Neuronal stem cell (in vitro differentiated cells): ENCODE results near the gene SEMA7A.

Source experiments
- DNase-seq: peaks from one replicate; pipeline ENCODE4 v3.0.0-alpha.2; 2013; ENCODE audit warnings: low spot score
- H2AFZ ChIP-seq: one replicate; pipeline ENCODE4 v1.6.1; 2013; ENCODE audit warnings: mild to moderate bottlenecking, low read length, inconsistent platforms
- H2AK5ac ChIP-seq: 2 replicates; pipeline ENCODE4 v1.6.1; 2013; ENCODE audit warnings: low read depth, mild to moderate bottlenecking, inconsistent platforms, low read length, moderate library complexity, mixed read lengths
- H2BK120ac ChIP-seq: 2 replicates; pipeline ENCODE4 v1.6.1; 2013; ENCODE audit warnings: low read depth, mild to moderate bottlenecking, inconsistent platforms, low read length, moderate library complexity, mixed read lengths
- H2BK12ac ChIP-seq: one replicate; pipeline ENCODE4 v1.6.1; 2013; ENCODE audit warnings: low read length, inconsistent platforms
- H2BK15ac ChIP-seq: 2 replicates; pipeline ENCODE4 v1.6.1; 2013; ENCODE audit warnings: mild to moderate bottlenecking, low read length, inconsistent platforms, mixed read lengths
- H2BK5ac ChIP-seq: one replicate; pipeline ENCODE4 v1.6.1; 2013; ENCODE audit warnings: inconsistent platforms, mild to moderate bottlenecking, low read length, moderate library complexity
- H3K14ac ChIP-seq: one replicate; pipeline ENCODE4 v1.6.1; 2013; ENCODE audit warnings: low read length, inconsistent platforms
- H3K18ac ChIP-seq: 2 replicates; pipeline ENCODE4 v1.6.1; 2013; ENCODE audit warnings: low read length, inconsistent platforms
- H3K23ac ChIP-seq: 2 replicates; pipeline ENCODE4 v1.6.1; 2013; ENCODE audit warnings: low read depth, mild to moderate bottlenecking, mixed read lengths, low read length, inconsistent platforms; ENCODE audit not compliant: poor library complexity
- H3K27ac ChIP-seq: replicated peaks from 3 replicates; pipeline ENCODE4 v1.5.1; 2013; ENCODE audit warnings: low read length, inconsistent platforms
- H3K27me3 ChIP-seq, 3 experiments: 2 replicates each; pipeline ENCODE4 v1.6.1; 2013; ENCODE audit warnings: low read length in 3 of 3, mild to moderate bottlenecking in 2 of 3, inconsistent platforms in 1 of 3, low read depth in 1 of 3, mixed read lengths in 1 of 3, moderate library complexity in 1 of 3; ENCODE audit not compliant: control insufficient read depth in 3 of 3, insufficient read depth in 3 of 3
- H3K36me3 ChIP-seq, 2 donors: replicated peaks in 1 of 2; 2 replicates each; pipeline ENCODE4 v1.6.1; 2013; ENCODE audit warnings: low read length in 2 of 2; ENCODE audit not compliant: control insufficient read depth in 2 of 2, insufficient read depth in 2 of 2
- H3K4ac ChIP-seq: 2 replicates; pipeline ENCODE4 v1.6.1; 2013; ENCODE audit warnings: inconsistent platforms, mild to moderate bottlenecking, low read length, moderate library complexity
- H3K4me1 ChIP-seq, 2 donors: 1 replicate in 1 of 2; 2 replicates in 1 of 2; pipeline ENCODE4 v1.6.1; 2013; ENCODE audit warnings: low read length in 2 of 2, low read depth in 1 of 2; ENCODE audit not compliant: control insufficient read depth in 2 of 2, insufficient read depth in 1 of 2
- H3K4me2 ChIP-seq: one replicate; pipeline ENCODE4 v1.6.1; 2013; ENCODE audit warnings: mild to moderate bottlenecking, low read length, inconsistent platforms; ENCODE audit not compliant: insufficient read depth, poor library complexity, severe bottlenecking
- H3K4me3 ChIP-seq, 2 donors: 2 replicates each; pipeline ENCODE4 v1.5.1; 2013; ENCODE audit warnings: low read length in 2 of 2, mild to moderate bottlenecking in 2 of 2, inconsistent platforms in 1 of 2, moderate library complexity in 1 of 2
- H3K79me1 ChIP-seq: one replicate; pipeline ENCODE4 v1.6.1; 2013; ENCODE audit warnings: low read depth, mild to moderate bottlenecking, inconsistent platforms, low read length, moderate library complexity
- H3K9ac ChIP-seq: one replicate; pipeline ENCODE4 v1.6.1; 2013; ENCODE audit warnings: mild to moderate bottlenecking, low read depth, low read length, inconsistent platforms; ENCODE audit not compliant: poor library complexity
- H3K9me3 ChIP-seq, 2 donors: replicated peaks in 1 of 2; 2 replicates each; pipeline versions ENCODE3 to v1.6.1; 2013; ENCODE audit warnings: low read length in 2 of 2, mild to moderate bottlenecking in 2 of 2, inconsistent platforms in 1 of 2, low read depth in 1 of 2, mixed read lengths in 1 of 2, moderate library complexity in 1 of 2; ENCODE audit not compliant: control insufficient read depth in 2 of 2, insufficient read depth in 1 of 2
- H4K8ac ChIP-seq: one replicate; pipeline ENCODE4 v1.6.1; 2013; ENCODE audit warnings: low read depth, mild to moderate bottlenecking, inconsistent platforms, low read length, moderate library complexity
- H4K91ac ChIP-seq: one replicate; pipeline ENCODE4 v1.6.1; 2013; ENCODE audit warnings: low read length, low read depth, mild to moderate bottlenecking, inconsistent platforms; ENCODE audit not compliant: poor library complexity
- WGBS, 2 donors: extraction: QIAGEN DNeasy Blood & Tissue Kit; methylation state at CpG; one replicate each; pipeline ENCODE4 v1.1.7; 2013; ENCODE audit warnings: missing lambda C conversion rate in 2 of 2, mixed read lengths in 1 of 2; ENCODE audit not compliant: insufficient read length in 2 of 2, insufficient replicate concordance in 1 of 2; ENCODE audit errors: extremely low coverage in 2 of 2; 5-methylcytosine and 5-hydroxymethylcytosine counted together

The SEMA7A gene

GRCh38 chr15:74414603-74415338 is 19.0 kb downstream of the SEMA7A start:
- no CpG with 5 or more reads among the region's 12 CpGs for WGBS, 2 donors
- Histone ChIP-seq H3K9ac (no peak overlapping the region), H3K27me3 (no peaks in the 10 kb centered on the region), H2BK5ac (no peak overlapping the region), H3K4ac (no peak overlapping the region), H3K14ac (no peak overlapping the region), H3K4me2 (no peak overlapping the region), H3K4me3 (no peak overlapping the region), H2AFZ (no peak overlapping the region), H2BK15ac (no peak overlapping the region), H3K27ac (no peak overlapping the region), H2AK5ac (no peak overlapping the region), H3K18ac (peak overlapping the region; percentile 42), H4K91ac (no peak overlapping the region), H2BK12ac (no peak overlapping the region), H3K79me1 (peaks cover 2% of the 10 kb centered on the region), H3K4me1 (peaks cover 0 to 4% of the 10 kb centered on the region in 2 donors), H3K36me3 (peaks cover 19 to 20% of the 10 kb centered on the region in 2 donors), H3K23ac (no peak overlapping the region), H4K8ac (no peak overlapping the region), H3K9me3 (no peaks in the 10 kb centered on the region), H2BK120ac (no peak overlapping the region)
- no peak for DNase-seq

- H4K91ac ChIP-seq = no peak overlapping the region
- no peak overlapping the region for H3K18ac ChIP-seq
- no peak overlapping the region for H3K4ac ChIP-seq
- no peak overlapping the region for H3K4me2 ChIP-seq
- H4K8ac ChIP-seq = no peak overlapping the region
- H2BK120ac ChIP-seq = no peak overlapping the region
- H2BK12ac ChIP-seq = no peak overlapping the region
- no peak overlapping the region for H2BK5ac ChIP-seq
- H3K23ac ChIP-seq = no peak overlapping the region
- peaks cover 0 to 4% of the 10 kb centered on the region in 2 donors for H3K4me1 ChIP-seq
- H3K27ac ChIP-seq = no peak overlapping the region
- no peak overlapping the region for H2AK5ac ChIP-seq
- H2AFZ ChIP-seq = no peak overlapping the region
- no peak overlapping the region for H2BK15ac ChIP-seq
- H3K36me3 ChIP-seq = peaks cover 19 to 20% of the 10 kb centered on the region in 2 donors
- no peak overlapping the region for H3K4me3 ChIP-seq
- no peaks in the 10 kb centered on the region for H3K79me1 ChIP-seq
- no peaks in the 10 kb centered on the region for H3K9me3 ChIP-seq
- no peak for DNase-seq
- whole genome bisulfite sequencing, 2 donors = no CpG with 5 or more reads among the region's 5 CpGs
- no peak overlapping the region for H3K9ac ChIP-seq
- no peak overlapping the region for H3K14ac ChIP-seq
- no peaks in the 10 kb centered on the region for H3K27me3 ChIP-seq
These were observed 19.6 kb downstream of the SEMA7A start for GRCh38 chr15:74414081-74414580.

GRCh38 chr15:74413350-74414080 is 20.2 kb downstream of the SEMA7A start:
- DNase-seq = no peak
- Histone ChIP-seq H2BK5ac (no peak overlapping the region), H3K18ac (no peak overlapping the region), H3K9me3 (no peaks in the 10 kb centered on the region), H2BK12ac (no peak overlapping the region), H3K4ac (no peak overlapping the region), H2AK5ac (no peak overlapping the region), H3K14ac (no peak overlapping the region), H3K36me3 (peaks cover 19 to 20% of the 10 kb centered on the region in 2 donors), H3K4me2 (no peak overlapping the region), H4K8ac (no peak overlapping the region), H3K9ac (no peak overlapping the region), H4K91ac (no peak overlapping the region), H3K27ac (no peak overlapping the region), H2BK15ac (no peak overlapping the region), H2BK120ac (no peak overlapping the region), H3K4me3 (peak overlapping the region in 1 of 2 donors; percentile 13), H2AFZ (no peak overlapping the region), H3K23ac (no peak overlapping the region), H3K4me1 (peaks cover 0 to 4% of the 10 kb centered on the region in 2 donors), H3K79me1 (no peaks in the 10 kb centered on the region), H3K27me3 (no peaks in the 10 kb centered on the region)
- WGBS, 2 donors = no CpG with 5 or more reads among the region's 9 CpGs

- H3K9me3 ChIP-seq = no peaks in the 10 kb centered on the region
- no peak overlapping the region for H3K14ac ChIP-seq
- H2BK5ac ChIP-seq = no peak overlapping the region
- no peak overlapping the region for H3K4me2 ChIP-seq
- H3K23ac ChIP-seq = no peak overlapping the region
- H3K79me1 ChIP-seq = no peaks in the 10 kb centered on the region
- peak overlapping the region; percentile 13 for H2AK5ac ChIP-seq
- peaks cover 8 to 10% of the 10 kb centered on the region in 2 donors for H3K4me1 ChIP-seq
- DNase-seq = no peak
- no peak overlapping the region for H2AFZ ChIP-seq
- no peak overlapping the region for H3K4me3 ChIP-seq
- no peak overlapping the region for H3K4ac ChIP-seq
- H3K9ac ChIP-seq = peak overlapping the region; percentile 44
- no peak overlapping the region for H2BK15ac ChIP-seq
- H3K18ac ChIP-seq = peak overlapping the region; percentile 42
- no peaks in the 10 kb centered on the region for H3K27me3 ChIP-seq
- H2BK120ac ChIP-seq = no peak overlapping the region
- H4K91ac ChIP-seq = no peak overlapping the region
- H4K8ac ChIP-seq = no peak overlapping the region
- WGBS, 2 donors = no CpG with 5 or more reads among the region's 6 CpGs
- H2BK12ac ChIP-seq = no peak overlapping the region
- peaks cover 15 to 19% of the 10 kb centered on the region in 2 donors for H3K36me3 ChIP-seq
- H3K27ac ChIP-seq = no peak overlapping the region
These were observed 21.6 kb downstream of the SEMA7A start for GRCh38 chr15:74412159-74412558.
